ENCODE measurements around the gene LUM.

- TF ChIP-seq CTCF (IDR thresholded peaks at IDR 0.05; ENCODE audit: insufficient read depth, low read depth, low read length) = no peak
- TF ChIP-seq EZH2 (IDR thresholded peaks at IDR 0.05; ENCODE audit: insufficient read depth, low read length) = no peak
These were observed 57.2 kb downstream of the LUM start for GRCh38 chr12:91053951-91054715.
